Pancreas (tissue), 10 donors: ENCODE data around the gene KLF7. TPM values are rescaled to one million over a fixed set of nuclear protein-coding genes. Genes with fewer than 3 reads are reported as not detected.

Experiments
- ATAC-seq, 4 donors: fragments of 200-7000 bp; cut with Tn5 transposase; one replicate each; pipeline versions ENCODE4 v1.8.0 to v1.9.1; 2020; ENCODE audit warnings: mild to moderate bottlenecking in 4 of 4, moderate library complexity in 4 of 4
- DNase-seq, 6 donors: peaks; one replicate each; pipeline ENCODE4 v3.0.0-alpha.2; 2020
- FAIRE-seq: peaks from 2 replicates; lab custom pipeline; 2012; peaks lifted over from hg19 to GRCh38; lab: Jason Lieb, UNC
- H3K27ac ChIP-seq, 4 donors: fragments of 200-600 bp; sonication (generic); 1 replicate in 3 of 4; 2 replicates in 1 of 4; pipeline versions ENCODE4 v1.5.0 to v1.8.0; 2020
- H3K27me3 ChIP-seq, 4 donors: fragments of 200-600 bp; one replicate each; pipeline ENCODE4 v1.8.0; 2021
- H3K36me3 ChIP-seq, 3 donors: fragments of 200-600 bp; sonication (generic) in 1 of 3; one replicate each; pipeline versions ENCODE4 v1.5.0 to v1.8.0; 2020 to 2021
- H3K4me1 ChIP-seq, 3 donors: fragments of 200-600 bp; one replicate each; pipeline ENCODE4 v1.8.0; 2021
- H3K4me3 ChIP-seq, 4 donors: fragments of 200-600 bp; sonication (generic) in 2 of 4; one replicate each; pipeline versions ENCODE4 v1.5.0 to v1.8.0; 2020 to 2021
- H3K9me3 ChIP-seq, 4 donors: fragments of 200-600 bp; one replicate each; pipeline ENCODE4 v1.8.0; 2021
- WGBS, 2 donors: extraction: QIAGEN DNeasy Blood & Tissue Kit; methylation state at CpG; one replicate each; pipeline ENCODE4 v1.1.7; 2013; 5-methylcytosine and 5-hydroxymethylcytosine counted together
- intact Hi-C, 3 donors: fragments of 100-400 bp; cut with DNase I; formaldehyde crosslinking; loops; one replicate each; pipeline versions ENCODE4 v1.11.1 to v1.14.2; 2022
- polyA plus RNA-seq, 2 donors: library from polyadenylated mRNA; stranded (reverse); fragments of 200-250 nt; gene quantifications; one replicate each; pipeline ENCODE4 v1.2.3, GENCODE V29; 2013
- total RNA-seq, 6 donors: library from RNA; stranded (reverse); fragmentation: NEBNext Ultra II Directional in 4 of 6; extraction: Animal tissue kit (Norgen Biotek cat#: 25700) in 4 of 6; gene quantifications; one replicate each; pipeline versions ENCODE4 v1.2.1 to v1.2.4, GENCODE V29; 2021 to 2023
- TF ChIP-seq, protein P1 (sequence below), 4 donors: fragments of 200-600 bp; sonication (generic) in 3 of 4; IDR thresholded peaks; one replicate each; pipeline versions ENCODE4 v1.5.0 to v1.8.0; 2021; ENCODE audit warnings: antibody characterized with exemption in 4 of 4
- donor health status: healthy with polysubstance abuse.
- donor health status: DM: no; HTN: no; CAD: no; lungs with moderate emphysema.
- donor health status: DM: no; HTN: no; CAD: no.
- donor health status: control.
- donor health status: control.
- donor health status: Bipolar disorder and iron deficiency.
- donor health status: DM: yes; HTN: yes; CAD: no.
- donor health status: DM: no; HTN: no; CAD: no.
- donor health status: DM: no; HTN: no; CAD: no.
- donor health status: DM: yes; HTN: yes; CAD: no.

KLF7 gene
- total and polyA plus RNA-seq, 8 donors: 2.4 to 15.0 (median 5.6) TPM

DNA sequence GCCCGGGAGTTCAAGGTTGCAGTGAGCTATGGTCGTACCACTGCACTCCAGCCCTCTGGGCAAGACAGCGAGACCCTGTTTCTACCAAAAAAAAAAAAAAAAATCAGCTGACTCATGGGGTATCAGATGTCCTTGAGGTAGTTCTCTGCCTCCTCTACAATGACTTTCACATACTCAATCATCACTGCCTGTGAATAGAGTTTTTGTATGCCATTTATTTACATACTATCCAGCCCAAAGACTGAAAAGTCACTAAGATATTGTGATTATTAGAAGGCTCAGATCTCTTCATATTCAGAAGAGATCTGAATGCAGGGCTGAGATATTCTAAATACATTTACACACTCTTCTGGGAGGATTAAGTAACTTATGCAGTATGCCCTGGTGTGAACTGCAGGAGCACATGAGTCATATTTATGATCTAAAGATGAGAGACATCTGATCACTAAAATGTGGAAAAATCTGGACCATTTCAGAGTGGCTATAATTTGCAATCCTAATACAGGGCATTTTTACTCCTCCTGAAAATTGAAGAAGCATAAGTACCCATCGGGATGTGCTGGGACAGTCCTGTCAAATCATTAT, 38.9 kb downstream of the KLF7 start:
- no peaks in the 10 kb centered on the region for H3K27me3 ChIP-seq
- ATAC-seq: no peak
- H3K4me1 ChIP-seq: no peaks in the 10 kb centered on the region
- TF ChIP-seq, protein P1, sequence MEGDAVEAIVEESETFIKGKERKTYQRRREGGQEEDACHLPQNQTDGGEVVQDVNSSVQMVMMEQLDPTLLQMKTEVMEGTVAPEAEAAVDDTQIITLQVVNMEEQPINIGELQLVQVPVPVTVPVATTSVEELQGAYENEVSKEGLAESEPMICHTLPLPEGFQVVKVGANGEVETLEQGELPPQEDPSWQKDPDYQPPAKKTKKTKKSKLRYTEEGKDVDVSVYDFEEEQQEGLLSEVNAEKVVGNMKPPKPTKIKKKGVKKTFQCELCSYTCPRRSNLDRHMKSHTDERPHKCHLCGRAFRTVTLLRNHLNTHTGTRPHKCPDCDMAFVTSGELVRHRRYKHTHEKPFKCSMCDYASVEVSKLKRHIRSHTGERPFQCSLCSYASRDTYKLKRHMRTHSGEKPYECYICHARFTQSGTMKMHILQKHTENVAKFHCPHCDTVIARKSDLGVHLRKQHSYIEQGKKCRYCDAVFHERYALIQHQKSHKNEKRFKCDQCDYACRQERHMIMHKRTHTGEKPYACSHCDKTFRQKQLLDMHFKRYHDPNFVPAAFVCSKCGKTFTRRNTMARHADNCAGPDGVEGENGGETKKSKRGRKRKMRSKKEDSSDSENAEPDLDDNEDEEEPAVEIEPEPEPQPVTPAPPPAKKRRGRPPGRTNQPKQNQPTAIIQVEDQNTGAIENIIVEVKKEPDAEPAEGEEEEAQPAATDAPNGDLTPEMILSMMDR (IDR thresholded peaks at IDR 0.05): no peak
- WGBS, 2 donors: 78 to 85% methylated on average over 4 of the region's 4 CpGs
- no peak for DNase-seq
- intact Hi-C loops: no loop called here
- FAIRE-seq: no peak
- H3K27ac ChIP-seq: no peak overlapping the region
- no peaks in the 10 kb centered on the region for H3K36me3 ChIP-seq
- no peak overlapping the region for H3K4me3 ChIP-seq
- H3K9me3 ChIP-seq: no peaks in the 10 kb centered on the region

DNA sequence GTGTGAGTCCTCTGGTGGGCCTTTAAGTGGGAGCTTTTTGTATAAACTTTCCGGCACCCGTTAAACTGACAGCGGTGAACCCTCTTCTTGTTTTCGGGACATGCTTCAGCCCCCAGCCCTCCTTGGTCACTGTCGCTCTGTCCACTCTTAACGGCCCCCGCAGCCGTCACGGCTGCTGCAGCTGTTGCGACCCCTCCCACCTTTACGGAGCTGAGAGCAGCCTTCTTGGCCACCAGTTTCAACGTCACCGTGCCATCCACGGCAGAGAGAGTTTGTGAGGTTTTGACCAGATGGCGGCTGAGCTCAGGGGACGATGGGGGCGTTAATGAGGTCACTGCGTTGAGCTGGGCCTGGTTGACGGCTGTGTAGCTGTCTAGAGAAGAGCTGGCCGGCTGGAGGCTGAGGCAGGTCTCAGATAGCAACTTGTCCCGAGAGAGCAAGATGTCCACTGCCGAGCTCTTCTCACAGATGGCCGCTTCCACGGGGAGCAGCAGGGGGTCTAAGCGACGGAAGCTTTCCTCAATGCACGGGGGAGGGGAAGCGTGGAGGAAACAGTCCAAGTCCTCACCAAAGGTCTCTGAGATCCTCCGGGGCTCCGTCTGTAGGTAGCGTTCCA, 41.9 kb downstream of the KLF7 start:
- peak in 1 of 6 donors; percentile 36 for DNase-seq
- no peaks in the 10 kb centered on the region for H3K9me3 ChIP-seq
- H3K4me1 ChIP-seq: no peaks in the 10 kb centered on the region
- no peak for FAIRE-seq
- no peak for ATAC-seq
- H3K4me3 ChIP-seq: no peak overlapping the region
- no peaks in the 10 kb centered on the region for H3K36me3 ChIP-seq
- no peak overlapping the region for H3K27ac ChIP-seq
- no peaks in the 10 kb centered on the region for H3K27me3 ChIP-seq
- TF ChIP-seq, protein P1 (IDR thresholded peaks at IDR 0.05): no peak
- 86 to 89% methylated on average over 31 of the region's 31 CpGs for WGBS, 2 donors
- intact Hi-C loops: no loop called here

DNA sequence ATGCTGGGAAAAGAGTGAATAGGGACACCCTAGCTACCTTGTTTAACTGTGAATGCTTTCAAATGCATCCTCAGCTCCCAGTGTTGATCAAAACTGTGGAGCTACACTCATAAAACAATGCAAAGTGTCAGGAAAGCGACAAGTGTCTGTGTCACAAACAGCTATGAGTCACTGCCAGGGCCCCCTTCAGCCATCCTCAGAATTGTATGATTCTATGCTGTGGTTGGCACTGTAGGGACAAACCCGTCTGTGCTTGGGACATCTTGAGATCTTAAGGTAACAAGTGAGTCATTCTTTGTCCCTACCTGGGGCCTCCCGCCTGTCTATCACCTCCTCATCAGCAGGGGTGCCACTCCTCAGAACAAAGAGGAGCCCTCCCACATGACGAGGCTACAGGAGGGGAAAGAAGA, 42.4 kb downstream of the KLF7 start:
- FAIRE-seq (no peak), ATAC-seq (no peak), DNase-seq (no peak)
- H3K4me3 ChIP-seq: no peak overlapping the region
- H3K4me1 ChIP-seq: no peaks in the 10 kb centered on the region
- no peaks in the 10 kb centered on the region for H3K27me3 ChIP-seq
- H3K36me3 ChIP-seq: no peaks in the 10 kb centered on the region
- no peak overlapping the region for H3K27ac ChIP-seq
- 71 to 78% methylated on average over 4 of the region's 4 CpGs for WGBS, 2 donors
- intact Hi-C loops: no loop called here
- TF ChIP-seq, protein P1 (IDR thresholded peaks at IDR 0.05): no peak
- no peaks in the 10 kb centered on the region for H3K9me3 ChIP-seq

DNA sequence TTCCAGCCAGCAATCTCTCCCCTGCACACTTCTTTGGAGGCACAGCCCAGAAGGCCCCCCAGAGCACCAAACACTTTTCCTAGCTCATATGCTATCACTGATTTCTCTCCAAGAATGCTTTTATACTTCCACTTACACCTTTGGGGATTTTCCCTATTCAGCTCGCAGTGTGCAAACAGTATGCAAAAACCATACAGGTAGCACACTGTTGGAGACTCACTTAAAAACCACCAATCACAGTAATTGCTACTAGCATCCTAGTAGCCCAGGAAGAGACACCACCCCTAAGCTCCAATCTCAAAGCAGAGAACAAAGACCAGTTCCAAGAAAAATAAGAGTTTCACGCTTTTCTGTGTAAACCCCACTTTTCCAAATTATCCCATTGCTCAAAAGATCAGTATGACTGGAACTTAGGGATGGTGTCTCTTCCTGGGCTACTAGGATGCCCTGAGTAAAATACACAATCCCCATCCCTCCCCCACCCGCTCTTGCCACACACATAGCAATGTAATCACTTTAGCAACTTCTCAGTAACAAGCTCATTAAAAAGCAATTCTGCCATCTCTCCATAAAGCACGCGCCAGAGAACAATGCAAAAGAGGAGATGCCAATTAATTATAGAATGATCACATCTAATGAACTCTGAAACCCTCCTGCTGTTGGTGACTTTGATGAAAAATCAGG, 43.0 kb downstream of the KLF7 start:
- 87 to 88% methylated on average over 5 of the region's 5 CpGs for WGBS, 2 donors
- Histone ChIP-seq H3K4me3 (no peak overlapping the region), H3K9me3 (no peaks in the 10 kb centered on the region), H3K27me3 (no peaks in the 10 kb centered on the region), H3K4me1 (no peaks in the 10 kb centered on the region), H3K27ac (no peak overlapping the region), H3K36me3 (no peaks in the 10 kb centered on the region)
- FAIRE-seq: no peak
- intact Hi-C loops: no loop called here
- no peak for ATAC-seq
- TF ChIP-seq, protein P1 (IDR thresholded peaks at IDR 0.05): no peak
- DNase-seq: no peak

DNA sequence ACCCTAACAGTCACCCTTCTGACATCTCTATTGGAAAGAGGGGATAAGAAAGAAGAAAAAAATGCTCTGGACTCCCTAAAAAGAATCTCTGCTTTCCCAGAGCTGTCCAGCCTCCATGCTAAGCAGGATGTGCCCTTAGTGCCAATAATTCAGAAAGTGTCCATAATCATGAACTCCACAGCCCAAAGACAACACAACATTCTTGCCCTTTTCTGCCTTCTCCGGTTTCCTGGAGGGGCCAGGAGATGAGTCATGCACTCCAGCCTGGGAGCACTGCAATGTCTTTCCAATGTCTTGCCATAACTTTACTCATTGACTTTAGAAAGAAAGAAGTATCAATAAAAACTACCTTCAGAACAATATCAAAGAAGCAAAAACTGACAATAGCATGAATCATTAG, 44.0 kb downstream of the KLF7 start:
- no peak for DNase-seq
- Histone ChIP-seq H3K27ac (no peak overlapping the region), H3K27me3 (no peaks in the 10 kb centered on the region), H3K9me3 (no peaks in the 10 kb centered on the region), H3K4me3 (no peak overlapping the region), H3K36me3 (no peaks in the 10 kb centered on the region), H3K4me1 (no peaks in the 10 kb centered on the region)
- no peak for FAIRE-seq
- 68 to 80% methylated on average over 1 of the region's 1 CpG for WGBS, 2 donors
- no peak for ATAC-seq
- intact Hi-C loops: no loop called here
- TF ChIP-seq, protein P1 (IDR thresholded peaks at IDR 0.05): no peak
